WTC11 (cell line): ENCODE measurements around the gene RITA1. TPM values are rescaled to one million over a fixed set of nuclear protein-coding genes. Genes with fewer than 3 reads are reported as not detected.

ENCODE experiments used
- ATAC-seq: fragments of 200-7000 bp; cut with Tn5 transposase; 2 replicates; pipeline ENCODE4 v1.10.0; 2021; ENCODE audit warnings: mild to moderate bottlenecking, moderate library complexity
- CTCF ChIA-PET: fragments of 300-600 bp; sonication (Branson Sonifier 250); formaldehyde crosslinking; loops from one replicate; lab custom pipeline; 2021; ENCODE audit warnings: antibody characterized with exemption; lab: Charles Lee
- POLR2A ChIA-PET: fragments of 350-600 bp; sonication (Branson Sonifier 250); formaldehyde crosslinking; loops from one replicate; lab custom pipeline; 2021; ENCODE audit warnings: antibody characterized with exemption; lab: Charles Lee
- DNase-seq: peaks from one replicate; pipeline ENCODE4 v3.0.0; 2021; ENCODE audit warnings: low spot score
- H3K27ac Mint-ChIP-seq: 2 replicates; pipeline ENCODE4 v1.8.0; 2021; ENCODE audit warnings: mixed read lengths
- H3K27me3 Mint-ChIP-seq: 2 replicates; pipeline ENCODE4 v1.8.0; 2021; ENCODE audit warnings: low read depth, mild to moderate bottlenecking, moderate library complexity, mixed read lengths
- H3K36me3 Mint-ChIP-seq: 2 replicates; pipeline ENCODE4 v1.8.0; 2021; ENCODE audit warnings: mixed read lengths
- H3K4me1 Mint-ChIP-seq: 2 replicates; pipeline ENCODE4 v1.8.0; 2022; ENCODE audit warnings: mixed read lengths
- H3K4me3 Mint-ChIP-seq: 2 replicates; pipeline ENCODE4 v1.8.0; 2021; ENCODE audit warnings: mild to moderate bottlenecking, moderate library complexity, mixed read lengths
- H3K9me3 Mint-ChIP-seq: 2 replicates; pipeline ENCODE4 v1.8.0; 2021; ENCODE audit warnings: mixed read lengths
- AR ChIP-seq: fragments of 250-450 bp; sonication (Bioruptor Pico); IDR thresholded peaks from 2 replicates; pipeline ENCODE4 v1.9.0; 2021; ENCODE audit warnings: mild to moderate bottlenecking
- E2F4 ChIP-seq: sonication (generic); formaldehyde crosslinking; IDR thresholded peaks from 2 replicates; pipeline ENCODE4 v1.8.1; 2022; ENCODE audit warnings: low read depth, mild to moderate bottlenecking, moderate library complexity, missing genetic modification reagents, borderline replicate concordance
- ETV6 ChIP-seq: sonication (generic); formaldehyde crosslinking; IDR thresholded peaks from 2 replicates; pipeline ENCODE4 v1.8.1; 2022; ENCODE audit warnings: mild to moderate bottlenecking, missing genetic modification reagents
- FOXK1 ChIP-seq: sonication (generic); formaldehyde crosslinking; IDR thresholded peaks from 2 replicates; pipeline ENCODE4 v1.8.0; 2022; ENCODE audit warnings: mild to moderate bottlenecking, moderate library complexity, missing genetic modification reagents
- GRHL2 ChIP-seq: fragments of 250-450 bp; sonication (Bioruptor Pico); IDR thresholded peaks from 2 replicates; pipeline ENCODE4 v1.8.0; 2022; ENCODE audit warnings: mild to moderate bottlenecking, moderate library complexity; ENCODE audit not compliant: insufficient replicate concordance, severe bottlenecking
- KAT7 ChIP-seq: sonication (generic); formaldehyde crosslinking; IDR thresholded peaks from 2 replicates; pipeline ENCODE4 v1.8.1; 2023; ENCODE audit warnings: missing genetic modification reagents, mild to moderate bottlenecking, borderline replicate concordance
- MAX ChIP-seq: sonication (generic); formaldehyde crosslinking; IDR thresholded peaks from 2 replicates; pipeline ENCODE4 v1.8.0; 2022; ENCODE audit warnings: mild to moderate bottlenecking, missing genetic modification reagents
- NFYB ChIP-seq: sonication (generic); formaldehyde crosslinking; conservative IDR thresholded peaks from 2 replicates; pipeline ENCODE4 v1.8.0; 2022; ENCODE audit warnings: low read depth, missing genetic modification reagents
- NR3C1 ChIP-seq: sonication (generic); formaldehyde crosslinking; conservative IDR thresholded peaks from 2 replicates; pipeline ENCODE4 v1.8.1; 2023; ENCODE audit warnings: low read depth, mild to moderate bottlenecking, missing genetic modification reagents
- PRRX2 ChIP-seq: fragments of 250-450 bp; sonication (Bioruptor Pico); IDR thresholded peaks from 2 replicates; pipeline ENCODE4 v1.8.0; 2021; ENCODE audit warnings: mild to moderate bottlenecking
- ZNF423 ChIP-seq: fragments of 250-450 bp; sonication (Bioruptor Pico); IDR thresholded peaks from 2 replicates; pipeline ENCODE4 v2.1.2; 2022; ENCODE audit warnings: mild to moderate bottlenecking, moderate library complexity
- total RNA-seq: library from RNA; stranded (reverse); gene quantifications from 3 replicates; pipeline ENCODE4 v1.2.3, GENCODE V29; 2021
- TF ChIP-seq, protein P1 (sequence below): sonication (generic); formaldehyde crosslinking; IDR thresholded peaks from 2 replicates; pipeline ENCODE4 v1.8.0; 2023; ENCODE audit warnings: missing genetic modification reagents, mild to moderate bottlenecking, borderline replicate concordance
- TF ChIP-seq, protein P2 (sequence below): sonication (generic); formaldehyde crosslinking; IDR thresholded peaks from 2 replicates; pipeline ENCODE4 v1.8.0; 2022; ENCODE audit warnings: mild to moderate bottlenecking, missing genetic modification reagents
- TF ChIP-seq, protein P3 (sequence below): sonication (generic); formaldehyde crosslinking; IDR thresholded peaks from 2 replicates; pipeline ENCODE4 v1.8.1; 2023; ENCODE audit warnings: mild to moderate bottlenecking, missing genetic modification reagents, moderate library complexity
- TF ChIP-seq, protein P4 (sequence below): sonication (generic); formaldehyde crosslinking; IDR thresholded peaks from 2 replicates; pipeline ENCODE4 v1.8.1; 2022; ENCODE audit warnings: mild to moderate bottlenecking, moderate library complexity, missing genetic modification reagents
- TF ChIP-seq, protein P5 (sequence below): sonication (generic); formaldehyde crosslinking; IDR thresholded peaks from 2 replicates; pipeline ENCODE4 v1.8.0; 2022; ENCODE audit warnings: mild to moderate bottlenecking, missing genetic modification reagents

Gene RITA1
- total RNA-seq, 1 experiment from 2014 or later = 29.3 TPM

GRCh38 chr12:113152835-113153814 lies 32.4 kb upstream of the RITA1 start (continued):
- TF ChIP-seq, protein P1, sequence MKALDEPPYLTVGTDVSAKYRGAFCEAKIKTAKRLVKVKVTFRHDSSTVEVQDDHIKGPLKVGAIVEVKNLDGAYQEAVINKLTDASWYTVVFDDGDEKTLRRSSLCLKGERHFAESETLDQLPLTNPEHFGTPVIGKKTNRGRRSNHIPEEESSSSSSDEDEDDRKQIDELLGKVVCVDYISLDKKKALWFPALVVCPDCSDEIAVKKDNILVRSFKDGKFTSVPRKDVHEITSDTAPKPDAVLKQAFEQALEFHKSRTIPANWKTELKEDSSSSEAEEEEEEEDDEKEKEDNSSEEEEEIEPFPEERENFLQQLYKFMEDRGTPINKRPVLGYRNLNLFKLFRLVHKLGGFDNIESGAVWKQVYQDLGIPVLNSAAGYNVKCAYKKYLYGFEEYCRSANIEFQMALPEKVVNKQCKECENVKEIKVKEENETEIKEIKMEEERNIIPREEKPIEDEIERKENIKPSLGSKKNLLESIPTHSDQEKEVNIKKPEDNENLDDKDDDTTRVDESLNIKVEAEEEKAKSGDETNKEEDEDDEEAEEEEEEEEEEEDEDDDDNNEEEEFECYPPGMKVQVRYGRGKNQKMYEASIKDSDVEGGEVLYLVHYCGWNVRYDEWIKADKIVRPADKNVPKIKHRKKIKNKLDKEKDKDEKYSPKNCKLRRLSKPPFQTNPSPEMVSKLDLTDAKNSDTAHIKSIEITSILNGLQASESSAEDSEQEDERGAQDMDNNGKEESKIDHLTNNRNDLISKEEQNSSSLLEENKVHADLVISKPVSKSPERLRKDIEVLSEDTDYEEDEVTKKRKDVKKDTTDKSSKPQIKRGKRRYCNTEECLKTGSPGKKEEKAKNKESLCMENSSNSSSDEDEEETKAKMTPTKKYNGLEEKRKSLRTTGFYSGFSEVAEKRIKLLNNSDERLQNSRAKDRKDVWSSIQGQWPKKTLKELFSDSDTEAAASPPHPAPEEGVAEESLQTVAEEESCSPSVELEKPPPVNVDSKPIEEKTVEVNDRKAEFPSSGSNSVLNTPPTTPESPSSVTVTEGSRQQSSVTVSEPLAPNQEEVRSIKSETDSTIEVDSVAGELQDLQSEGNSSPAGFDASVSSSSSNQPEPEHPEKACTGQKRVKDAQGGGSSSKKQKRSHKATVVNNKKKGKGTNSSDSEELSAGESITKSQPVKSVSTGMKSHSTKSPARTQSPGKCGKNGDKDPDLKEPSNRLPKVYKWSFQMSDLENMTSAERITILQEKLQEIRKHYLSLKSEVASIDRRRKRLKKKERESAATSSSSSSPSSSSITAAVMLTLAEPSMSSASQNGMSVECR (CRISPR knock-in tag) = peak; percentile 46; the same call in 1 of the 2 replicates
- TF ChIP-seq ETV6 (CRISPR knock-in tag) = peak; percentile 73; the same call in 1 of the 2 replicates
- no peak for TF ChIP-seq AR (CRISPR knock-in tag)
- TF ChIP-seq NFYB = no peak
- peak; percentile 64; the same call in 1 of the 2 replicates for TF ChIP-seq MAX (CRISPR knock-in tag)
- no peak for TF ChIP-seq ZNF423
- TF ChIP-seq GRHL2 (CRISPR knock-in tag) = no peak
- TF ChIP-seq, protein P2, sequence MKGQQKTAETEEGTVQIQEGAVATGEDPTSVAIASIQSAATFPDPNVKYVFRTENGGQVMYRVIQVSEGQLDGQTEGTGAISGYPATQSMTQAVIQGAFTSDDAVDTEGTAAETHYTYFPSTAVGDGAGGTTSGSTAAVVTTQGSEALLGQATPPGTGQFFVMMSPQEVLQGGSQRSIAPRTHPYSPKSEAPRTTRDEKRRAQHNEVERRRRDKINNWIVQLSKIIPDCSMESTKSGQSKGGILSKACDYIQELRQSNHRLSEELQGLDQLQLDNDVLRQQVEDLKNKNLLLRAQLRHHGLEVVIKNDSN (CRISPR knock-in tag) = peak; percentile 21; the same call in 1 of the 2 replicates
- 0 out of 2 replicates have a peak, but pooled peaks have one; percentile 47 for TF ChIP-seq FOXK1

GRCh38 chr12:113154351-113154973 lies 31.1 kb upstream of the RITA1 start:
- CTCF ChIA-PET = interaction anchor here (0.8 to 7.3 kb wide), 14 partner anchors 8 to 271 kb away, joined by 3 to 181 read pairs (median 12); partner anchors contain the start of gene RASAL1
- H3K9me3 Mint-ChIP-seq = no peaks in the 10 kb centered on the region
- POLR2A ChIA-PET = interaction anchor here (0.6 kb wide), 1 partner anchor 115 kb away, joined by 3 read pairs; no protein-coding TSS in a partner anchor
- ATAC-seq = peak; percentile 65
- H3K36me3 Mint-ChIP-seq = peaks cover 16% of the 10 kb centered on the region
- H3K27me3 Mint-ChIP-seq = peaks cover 58% of the 10 kb centered on the region
- peak overlapping the region; percentile 55 for H3K4me3 Mint-ChIP-seq
- peaks cover 19% of the 10 kb centered on the region for H3K4me1 Mint-ChIP-seq
- peak; percentile 79 for DNase-seq
- H3K27ac Mint-ChIP-seq = no peak overlapping the region
- TF ChIP-seq, protein P3, sequence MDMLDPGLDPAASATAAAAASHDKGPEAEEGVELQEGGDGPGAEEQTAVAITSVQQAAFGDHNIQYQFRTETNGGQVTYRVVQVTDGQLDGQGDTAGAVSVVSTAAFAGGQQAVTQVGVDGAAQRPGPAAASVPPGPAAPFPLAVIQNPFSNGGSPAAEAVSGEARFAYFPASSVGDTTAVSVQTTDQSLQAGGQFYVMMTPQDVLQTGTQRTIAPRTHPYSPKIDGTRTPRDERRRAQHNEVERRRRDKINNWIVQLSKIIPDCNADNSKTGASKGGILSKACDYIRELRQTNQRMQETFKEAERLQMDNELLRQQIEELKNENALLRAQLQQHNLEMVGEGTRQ = peak; percentile 53; the same call in 1 of the 2 replicates
- TF ChIP-seq FOXK1 = no peak
- TF ChIP-seq, protein P4, sequence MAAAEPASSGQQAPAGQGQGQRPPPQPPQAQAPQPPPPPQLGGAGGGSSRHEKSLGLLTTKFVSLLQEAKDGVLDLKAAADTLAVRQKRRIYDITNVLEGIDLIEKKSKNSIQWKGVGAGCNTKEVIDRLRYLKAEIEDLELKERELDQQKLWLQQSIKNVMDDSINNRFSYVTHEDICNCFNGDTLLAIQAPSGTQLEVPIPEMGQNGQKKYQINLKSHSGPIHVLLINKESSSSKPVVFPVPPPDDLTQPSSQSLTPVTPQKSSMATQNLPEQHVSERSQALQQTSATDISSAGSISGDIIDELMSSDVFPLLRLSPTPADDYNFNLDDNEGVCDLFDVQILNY = peak; percentile 89
- peak; percentile 77 for TF ChIP-seq MAX (CRISPR knock-in tag)
- 0 out of 2 replicates have a peak, but pooled peaks have one; percentile 43 for TF ChIP-seq KAT7 (CRISPR knock-in tag)
- no peak for TF ChIP-seq PRRX2 (CRISPR knock-in tag)
- no peak for TF ChIP-seq NR3C1 (CRISPR knock-in tag)
- TF ChIP-seq E2F4 = no peak
- TF ChIP-seq, protein P5, sequence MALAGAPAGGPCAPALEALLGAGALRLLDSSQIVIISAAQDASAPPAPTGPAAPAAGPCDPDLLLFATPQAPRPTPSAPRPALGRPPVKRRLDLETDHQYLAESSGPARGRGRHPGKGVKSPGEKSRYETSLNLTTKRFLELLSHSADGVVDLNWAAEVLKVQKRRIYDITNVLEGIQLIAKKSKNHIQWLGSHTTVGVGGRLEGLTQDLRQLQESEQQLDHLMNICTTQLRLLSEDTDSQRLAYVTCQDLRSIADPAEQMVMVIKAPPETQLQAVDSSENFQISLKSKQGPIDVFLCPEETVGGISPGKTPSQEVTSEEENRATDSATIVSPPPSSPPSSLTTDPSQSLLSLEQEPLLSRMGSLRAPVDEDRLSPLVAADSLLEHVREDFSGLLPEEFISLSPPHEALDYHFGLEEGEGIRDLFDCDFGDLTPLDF (CRISPR knock-in tag) = 0 out of 2 replicates have a peak, but pooled peaks have one; percentile 23
